Gastrocnemius medialis (tissue), 4 donors: Measurements from ENCODE around the gene LRP1. TPM values are rescaled to one million over a fixed set of nuclear protein-coding genes. Genes with fewer than 3 reads are reported as not detected.

Experiments
- ATAC-seq, 2 donors: fragments of 150-250 bp; one replicate each; pipeline ENCODE4 v1.9.1; 2016
- DNase-seq, 2 donors: peaks; one replicate each; pipeline ENCODE4 v3.0.0-alpha.2; 2019
- H3K27ac ChIP-seq, 4 donors: fragments of 200-600 bp; sonication (generic); 1 replicate in 1 of 4; 2 replicates in 3 of 4; pipeline ENCODE4 v1.5.1; 2016 to 2018; ENCODE audit warnings: mild to moderate bottlenecking in 2 of 4, moderate library complexity in 1 of 4
- H3K27me3 ChIP-seq, 3 donors: fragments of 200-600 bp; sonication (generic) in 2 of 3; 1 replicate in 1 of 3; 2 replicates in 2 of 3; pipeline versions ENCODE4 v1.5.1 to v1.6.0; 2016 to 2019; ENCODE audit warnings: mild to moderate bottlenecking in 1 of 3, moderate library complexity in 1 of 3
- H3K36me3 ChIP-seq, 2 donors: fragments of 200-600 bp; sonication (generic) in 1 of 2; one replicate each; pipeline ENCODE4 v1.5.1; 2017 to 2018
- H3K4me1 ChIP-seq, 2 donors: fragments of 200-600 bp; sonication (generic) in 1 of 2; one replicate each; pipeline ENCODE4 v1.5.1; 2016 to 2017; ENCODE audit warnings: mild to moderate bottlenecking in 2 of 2
- H3K4me3 ChIP-seq, 4 donors: fragments of 200-600 bp; sonication (generic) in 3 of 4; 1 replicate in 1 of 4; 2 replicates in 3 of 4; pipeline ENCODE4 v1.5.1; 2016 to 2019; ENCODE audit warnings: mild to moderate bottlenecking in 2 of 4
- H3K9me3 ChIP-seq, 3 donors: fragments of 200-600 bp; sonication (generic) in 2 of 3; 1 replicate in 1 of 3; 2 replicates in 2 of 3; pipeline ENCODE4 v1.5.1; 2016 to 2019
- POLR2A ChIP-seq, 2 donors: fragments of 450-650 bp; IDR thresholded peaks; one replicate each; pipeline ENCODE4 v1.6.1; 2017; ENCODE audit warnings: antibody characterized with exemption in 2 of 2, mild to moderate bottlenecking in 2 of 2, moderate library complexity in 2 of 2
- in situ Hi-C, 4 donors: fragments of 200-750 bp; cut with MboI; loops; one replicate each; pipeline versions ENCODE4 v1.15.0 to v1.8.0; 2017; ENCODE audit warnings: low sequenced_read_pairs in 4 of 4
- intact Hi-C: fragments of 100-400 bp; cut with DNase I; formaldehyde crosslinking; loops from one replicate; pipeline ENCODE4 v1.15.1; 2023; ENCODE audit warnings: low total_unique reads
- total RNA-seq, 4 donors: library from RNA; depleted of rRNA; stranded (reverse); fragments of >200 nt; gene quantifications; one replicate each; pipeline versions ENCODE4 v1.1.0 to v1.2.3, GENCODE V29; 2016
- TF ChIP-seq, protein P1 (sequence below), 5 experiments: fragments of 450-650 bp in 3 of 5; fragments of 200-600 bp in 2 of 5; sonication (generic) in 2 of 5; IDR thresholded peaks in 4 of 5; conservative IDR thresholded peaks in 1 of 5; 1 replicate in 4 of 5; 2 replicates in 1 of 5; pipeline ENCODE4 v1.5.1; 2016 to 2019; ENCODE audit warnings: antibody characterized with exemption in 5 of 5, mild to moderate bottlenecking in 3 of 5, moderate library complexity in 3 of 5

The LRP1 gene
- total RNA-seq, 4 donors from 2014 or later = 26.1 to 53.5 (median 49.8) TPM

- Histone ChIP-seq H3K9me3 (no peaks in the 10 kb centered on the region), H3K4me1 (no peaks in the 10 kb centered on the region), H3K27me3 (no peaks in the 10 kb centered on the region), H3K36me3 (peaks cover 0 to 5% of the 10 kb centered on the region in 2 donors), H3K4me3 (no peak overlapping the region), H3K27ac (no peak overlapping the region)
- DNase-seq (no peak), ATAC-seq (no peak)
- in situ Hi-C loops (no loop called here), intact Hi-C loops (no loop called here)
- no peak for TF ChIP-seq POLR2A (IDR thresholded peaks at IDR 0.05)
- TF ChIP-seq, protein P1, sequence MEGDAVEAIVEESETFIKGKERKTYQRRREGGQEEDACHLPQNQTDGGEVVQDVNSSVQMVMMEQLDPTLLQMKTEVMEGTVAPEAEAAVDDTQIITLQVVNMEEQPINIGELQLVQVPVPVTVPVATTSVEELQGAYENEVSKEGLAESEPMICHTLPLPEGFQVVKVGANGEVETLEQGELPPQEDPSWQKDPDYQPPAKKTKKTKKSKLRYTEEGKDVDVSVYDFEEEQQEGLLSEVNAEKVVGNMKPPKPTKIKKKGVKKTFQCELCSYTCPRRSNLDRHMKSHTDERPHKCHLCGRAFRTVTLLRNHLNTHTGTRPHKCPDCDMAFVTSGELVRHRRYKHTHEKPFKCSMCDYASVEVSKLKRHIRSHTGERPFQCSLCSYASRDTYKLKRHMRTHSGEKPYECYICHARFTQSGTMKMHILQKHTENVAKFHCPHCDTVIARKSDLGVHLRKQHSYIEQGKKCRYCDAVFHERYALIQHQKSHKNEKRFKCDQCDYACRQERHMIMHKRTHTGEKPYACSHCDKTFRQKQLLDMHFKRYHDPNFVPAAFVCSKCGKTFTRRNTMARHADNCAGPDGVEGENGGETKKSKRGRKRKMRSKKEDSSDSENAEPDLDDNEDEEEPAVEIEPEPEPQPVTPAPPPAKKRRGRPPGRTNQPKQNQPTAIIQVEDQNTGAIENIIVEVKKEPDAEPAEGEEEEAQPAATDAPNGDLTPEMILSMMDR (IDR thresholded peaks at IDR 0.05 in 4 of 5, conservative IDR thresholded peaks at IDR 0.05 in 1 of 5) = no peak
Observed at GRCh38 chr12:57200497-57200896, 72.2 kb downstream of the LRP1 start.

- Histone ChIP-seq H3K4me3 (no peak overlapping the region), H3K36me3 (peaks cover 0 to 5% of the 10 kb centered on the region in 2 donors), H3K27ac (no peak overlapping the region), H3K9me3 (no peaks in the 10 kb centered on the region), H3K27me3 (no peaks in the 10 kb centered on the region), H3K4me1 (no peaks in the 10 kb centered on the region)
- in situ Hi-C loops (no loop called here), intact Hi-C loops (no loop called here)
- ATAC-seq = no peak
- no peak for DNase-seq
- no peak for TF ChIP-seq POLR2A (IDR thresholded peaks at IDR 0.05)
- TF ChIP-seq, protein P1 (IDR thresholded peaks at IDR 0.05 in 4 of 5, conservative IDR thresholded peaks at IDR 0.05 in 1 of 5) = no peak
Observed at GRCh38 chr12:57201219-57201618, 72.9 kb downstream of the LRP1 start.

DNA sequence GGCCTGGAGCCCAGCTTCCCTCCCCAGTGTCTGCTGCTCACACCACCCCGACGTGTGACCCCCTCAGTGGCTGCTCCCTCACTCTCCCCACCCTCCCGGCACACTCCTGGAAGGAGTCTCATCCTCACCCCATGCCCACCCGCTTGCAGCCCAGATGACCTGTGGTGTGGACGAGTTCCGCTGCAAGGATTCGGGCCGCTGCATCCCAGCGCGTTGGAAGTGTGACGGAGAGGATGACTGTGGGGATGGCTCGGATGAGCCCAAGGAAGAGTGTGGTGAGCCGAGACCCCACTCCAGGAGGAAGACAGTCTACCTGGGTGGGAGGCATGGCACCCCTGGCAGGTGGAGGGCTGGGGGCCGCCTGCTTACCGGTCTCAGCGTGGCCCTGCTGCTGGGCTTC lies 73.3 kb downstream of the LRP1 start:
- in situ Hi-C loops = no loop called here
- H3K36me3 ChIP-seq = peaks cover 0 to 5% of the 10 kb centered on the region in 2 donors
- intact Hi-C loops = no loop called here

GRCh38 chr12:57202321-57202720 lies 74.0 kb downstream of the LRP1 start:
- H3K27ac ChIP-seq = no peak overlapping the region
- no peaks in the 10 kb centered on the region for H3K27me3 ChIP-seq
- H3K4me1 ChIP-seq = no peaks in the 10 kb centered on the region
- no peak overlapping the region for H3K4me3 ChIP-seq
- TF ChIP-seq, protein P1 (IDR thresholded peaks at IDR 0.05 in 4 of 5, conservative IDR thresholded peaks at IDR 0.05 in 1 of 5) = no peak
- no peak for TF ChIP-seq POLR2A (IDR thresholded peaks at IDR 0.05)
- in situ Hi-C loops (no loop called here), intact Hi-C loops (no loop called here)
- H3K36me3 ChIP-seq = peaks cover 0 to 5% of the 10 kb centered on the region in 2 donors
- DNase-seq (no peak), ATAC-seq (no peak)
- no peaks in the 10 kb centered on the region for H3K9me3 ChIP-seq

More for the DNA sequence above, 73.3 kb downstream of the LRP1 start:
- Histone ChIP-seq H3K27me3 (no peaks in the 10 kb centered on the region), H3K4me1 (no peaks in the 10 kb centered on the region), H3K4me3 (no peak overlapping the region), H3K27ac (no peak overlapping the region), H3K9me3 (no peaks in the 10 kb centered on the region)
- ATAC-seq = no peak
- DNase-seq = no peak
- TF ChIP-seq POLR2A (IDR thresholded peaks at IDR 0.05) = no peak
- TF ChIP-seq, protein P1 (IDR thresholded peaks at IDR 0.05 in 4 of 5, conservative IDR thresholded peaks at IDR 0.05 in 1 of 5) = no peak

DNA sequence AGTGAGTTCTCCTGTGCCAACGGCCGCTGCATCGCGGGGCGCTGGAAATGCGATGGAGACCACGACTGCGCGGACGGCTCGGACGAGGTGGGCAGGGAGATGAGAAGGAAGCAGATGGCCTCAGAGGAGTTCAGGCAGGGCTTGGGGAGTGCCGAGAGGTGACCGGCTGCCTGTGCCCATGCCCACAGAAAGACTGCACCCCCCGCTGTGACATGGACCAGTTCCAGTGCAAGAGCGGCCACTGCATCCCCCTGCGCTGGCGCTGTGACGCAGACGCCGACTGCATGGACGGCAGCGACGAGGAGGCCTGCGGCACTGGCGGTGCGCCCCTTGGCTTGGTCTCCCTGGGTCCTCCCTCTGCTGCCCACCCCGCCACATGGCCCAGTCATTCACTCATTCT lies 74.9 kb downstream of the LRP1 start:
- intact Hi-C loops = no loop called here
- no peak overlapping the region for H3K4me3 ChIP-seq
- ATAC-seq = no peak

More for the DNA sequence above, 74.9 kb downstream of the LRP1 start:
- no peak for TF ChIP-seq POLR2A (IDR thresholded peaks at IDR 0.05)
- TF ChIP-seq, protein P1 (IDR thresholded peaks at IDR 0.05 in 4 of 5, conservative IDR thresholded peaks at IDR 0.05 in 1 of 5) = no peak
- H3K27ac ChIP-seq = no peak overlapping the region
- no peak for DNase-seq
- no peaks in the 10 kb centered on the region for H3K9me3 ChIP-seq
- in situ Hi-C loops = no loop called here
- H3K36me3 ChIP-seq = peaks cover 0 to 5% of the 10 kb centered on the region in 2 donors
- H3K4me1 ChIP-seq = no peaks in the 10 kb centered on the region
- no peaks in the 10 kb centered on the region for H3K27me3 ChIP-seq
